ENCODE data around the gene CDS1. TPM values are rescaled to one million over a fixed set of nuclear protein-coding genes. Genes with fewer than 3 reads are reported as not detected.

Gene CDS1
- total and polyA plus RNA-seq, 7 experiments from 2014 or later: 0.39 to 0.95 (median 0.71) TPM; not detected in 1

GRCh38 chr4:84691800-84692199, 108.9 kb downstream of the CDS1 start:
- Histone ChIP-seq H3K4me1 (ENCODE audit: control insufficient read depth in 2 of 2, insufficient read depth in 2 of 2, low read length in 2 of 2) (no peaks in the 10 kb centered on the region), H3K36me3 (ENCODE audit: control insufficient read depth in 2 of 3, insufficient read depth in 3 of 3, low read length in 3 of 3) (no peaks in the 10 kb centered on the region), H3K4me3 (ENCODE audit: low read length) (no peak overlapping the region), H3K27me3 (ENCODE audit: control insufficient read depth in 2 of 2, insufficient read depth in 2 of 2, low read length in 2 of 2) (no peaks in the 10 kb centered on the region), H3K9me3 (ENCODE audit: control insufficient read depth in 2 of 3, low read length in 3 of 3) (no peaks in the 10 kb centered on the region), H3K27ac (ENCODE audit: low read depth, low read length) (no peak overlapping the region)
- H3K4me3 Mint-ChIP-seq: no peak overlapping the region
- intact Hi-C loops (cut with micrococcal nuclease): no loop called here
- ATAC-seq: no peak
- peaks cover 0 to 2% (median 0%) of the 10 kb centered on the region in 11 donors for H3K9me3 Mint-ChIP-seq
- POLR2A ChIA-PET: no interaction called here
- no peaks in the 10 kb centered on the region for H3K36me3 Mint-ChIP-seq
- CTCF ChIA-PET: no interaction called here
- H3K27me3 Mint-ChIP-seq: peaks cover 0 to 7% (median 3%) of the 10 kb centered on the region in 5 donors
- H3K4me1 Mint-ChIP-seq: peaks cover 0 to 8% (median 0%) of the 10 kb centered on the region in 7 donors
- no peak overlapping the region for H3K27ac Mint-ChIP-seq
- no peak for DNase-seq

GRCh38 chr4:84697159-84697558, 114.2 kb downstream of the CDS1 start:
- no peak for DNase-seq
- no peaks in the 10 kb centered on the region for H3K4me1 ChIP-seq (ENCODE audit: control insufficient read depth in 2 of 2, insufficient read depth in 2 of 2, low read length in 2 of 2)
- Mint-ChIP-seq H3K9me3 (peaks cover 0 to 2% (median 0%) of the 10 kb centered on the region in 11 donors), H3K27me3 (peaks cover 0 to 3% (median 0%) of the 10 kb centered on the region in 5 donors), H3K27ac (no peak overlapping the region), H3K36me3 (peaks cover 0 to 1% (median 0%) of the 10 kb centered on the region in 5 donors), H3K4me3 (no peak overlapping the region), H3K4me1 (peaks cover 0 to 8% (median 0%) of the 10 kb centered on the region in 7 donors)
- POLR2A ChIA-PET: no interaction called here
- H3K27ac ChIP-seq (ENCODE audit: low read depth, low read length): no peak overlapping the region
- CTCF ChIA-PET: no interaction called here
- no peak overlapping the region for H3K4me3 ChIP-seq (ENCODE audit: low read length)
- H3K9me3 ChIP-seq (ENCODE audit: control insufficient read depth in 2 of 3, low read length in 3 of 3): no peaks in the 10 kb centered on the region
- no peaks in the 10 kb centered on the region for H3K27me3 ChIP-seq (ENCODE audit: control insufficient read depth in 2 of 2, insufficient read depth in 2 of 2, low read length in 2 of 2)
- ATAC-seq: no peak
- intact Hi-C loops (cut with micrococcal nuclease): no loop called here
- H3K36me3 ChIP-seq (ENCODE audit: control insufficient read depth in 2 of 3, insufficient read depth in 3 of 3, low read length in 3 of 3): no peaks in the 10 kb centered on the region

GRCh38 chr4:84697615-84698201, 114.8 kb downstream of the CDS1 start:
- POLR2A ChIA-PET: no interaction called here
- no peak for ATAC-seq
- no peak overlapping the region for H3K4me3 Mint-ChIP-seq

GRCh38 chr4:84699001-84699671, 116.2 kb downstream of the CDS1 start:
- peaks cover 0 to 8% (median 0%) of the 10 kb centered on the region in 7 donors for H3K4me1 Mint-ChIP-seq
- no peak for ATAC-seq

More at GRCh38 chr4:84697615-84698201, 114.8 kb downstream of the CDS1 start:
- intact Hi-C loops (cut with micrococcal nuclease): no loop called here
- DNase-seq: no peak
- H3K27ac ChIP-seq (ENCODE audit: low read depth, low read length): no peak overlapping the region
- peaks cover 0 to 1% (median 0%) of the 10 kb centered on the region in 5 donors for H3K36me3 Mint-ChIP-seq
- H3K4me1 Mint-ChIP-seq: peaks cover 0 to 8% (median 0%) of the 10 kb centered on the region in 7 donors
- CTCF ChIA-PET: no interaction called here
- no peak overlapping the region for H3K4me3 ChIP-seq (ENCODE audit: low read length)
- no peak overlapping the region for H3K27ac Mint-ChIP-seq
- H3K9me3 ChIP-seq (ENCODE audit: control insufficient read depth in 2 of 3, low read length in 3 of 3): no peaks in the 10 kb centered on the region
- H3K27me3 ChIP-seq (ENCODE audit: control insufficient read depth in 2 of 2, insufficient read depth in 2 of 2, low read length in 2 of 2): no peaks in the 10 kb centered on the region
- H3K27me3 Mint-ChIP-seq: no peaks in the 10 kb centered on the region
- peaks cover 0 to 2% (median 0%) of the 10 kb centered on the region in 11 donors for H3K9me3 Mint-ChIP-seq
- H3K36me3 ChIP-seq (ENCODE audit: control insufficient read depth in 2 of 3, insufficient read depth in 3 of 3, low read length in 3 of 3): no peaks in the 10 kb centered on the region
- H3K4me1 ChIP-seq (ENCODE audit: control insufficient read depth in 2 of 2, insufficient read depth in 2 of 2, low read length in 2 of 2): no peaks in the 10 kb centered on the region

More at GRCh38 chr4:84699001-84699671, 116.2 kb downstream of the CDS1 start:
- Mint-ChIP-seq H3K9me3 (peaks cover 0 to 2% (median 0%) of the 10 kb centered on the region in 11 donors), H3K4me3 (no peak overlapping the region), H3K27ac (no peak overlapping the region), H3K27me3 (peaks cover 0 to 7% (median 0%) of the 10 kb centered on the region in 5 donors), H3K36me3 (peaks cover 0 to 1% (median 0%) of the 10 kb centered on the region in 5 donors)
- Histone ChIP-seq H3K27ac (ENCODE audit: low read depth, low read length) (no peak overlapping the region), H3K36me3 (ENCODE audit: control insufficient read depth in 2 of 3, insufficient read depth in 3 of 3, low read length in 3 of 3) (no peaks in the 10 kb centered on the region), H3K27me3 (ENCODE audit: control insufficient read depth in 2 of 2, insufficient read depth in 2 of 2, low read length in 2 of 2) (no peaks in the 10 kb centered on the region), H3K9me3 (ENCODE audit: control insufficient read depth in 2 of 3, low read length in 3 of 3) (no peaks in the 10 kb centered on the region), H3K4me1 (ENCODE audit: control insufficient read depth in 2 of 2, insufficient read depth in 2 of 2, low read length in 2 of 2) (no peaks in the 10 kb centered on the region), H3K4me3 (ENCODE audit: low read length) (no peak overlapping the region)
- POLR2A ChIA-PET: no interaction called here
- intact Hi-C loops (cut with micrococcal nuclease): no loop called here
- CTCF ChIA-PET: no interaction called here
- no peak for DNase-seq

Other genes starting within 250 kb of the CDS1 start
- gene NKX6-1, start 83.8 kb upstream of the CDS1 start, total RNA-seq: not detected
- gene NKX6-1, start 83.8 kb upstream of the CDS1 start, polyA plus RNA-seq: not detected